HG02970 (cell line): ENCODE measurements around the gene AUTS2.

Experiments
- ATAC-seq: cut with Tn5 transposase; IDR thresholded peaks from one replicate; pipeline ENCODE4 v1.9.1; 2021; ENCODE audit warnings: mild to moderate bottlenecking, moderate library complexity, moderate number of reproducible peaks; ENCODE audit not compliant: unreplicated experiment, low FRiP score

Gene AUTS2

GRCh38 chr7:70448312-70448906 is 850.1 kb downstream of the AUTS2 start:
- ATAC-seq = no peak

GRCh38 chr7:70450731-70451130 is 852.5 kb downstream of the AUTS2 start:
- ATAC-seq = no peak

GRCh38 chr7:70455925-70456324 is 857.6 kb downstream of the AUTS2 start:
- no peak for ATAC-seq

- no peak for ATAC-seq
These were observed 858.4 kb downstream of the AUTS2 start for GRCh38 chr7:70456719-70457118.

- no peak for ATAC-seq
These were observed 859.2 kb downstream of the AUTS2 start for GRCh38 chr7:70457482-70457881.

- no peak for ATAC-seq
These were observed 859.8 kb downstream of the AUTS2 start for GRCh38 chr7:70457883-70458680.

- no peak for ATAC-seq
These were observed 860.5 kb downstream of the AUTS2 start for GRCh38 chr7:70458745-70459144.

- ATAC-seq = no peak
These were observed 861.3 kb downstream of the AUTS2 start for GRCh38 chr7:70459546-70459945.

GRCh38 chr7:70460071-70460470 is 861.8 kb downstream of the AUTS2 start:
- no peak for ATAC-seq

GRCh38 chr7:70460562-70460961 is 862.3 kb downstream of the AUTS2 start:
- ATAC-seq = no peak

GRCh38 chr7:70463352-70463938 is 865.2 kb downstream of the AUTS2 start:
- no peak for ATAC-seq

- ATAC-seq = no peak
These were observed 868.6 kb downstream of the AUTS2 start for GRCh38 chr7:70466725-70467364.

- ATAC-seq = no peak
These were observed 872.5 kb downstream of the AUTS2 start for GRCh38 chr7:70470746-70471145.

GRCh38 chr7:70472601-70473237 is 874.4 kb downstream of the AUTS2 start:
- no peak for ATAC-seq

- ATAC-seq = no peak
These were observed 876.5 kb downstream of the AUTS2 start for GRCh38 chr7:70474639-70475234.

GRCh38 chr7:70477036-70478010 is 879.0 kb downstream of the AUTS2 start:
- ATAC-seq = no peak

GRCh38 chr7:70479153-70480021 is 881.1 kb downstream of the AUTS2 start:
- no peak for ATAC-seq

GRCh38 chr7:70480927-70481569 is 882.8 kb downstream of the AUTS2 start:
- no peak for ATAC-seq
